ENCODE data around the gene UBE2J2. TPM values are rescaled to one million over a fixed set of nuclear protein-coding genes. Genes with fewer than 3 reads are reported as not detected.
A peak's percentile ranks its signal among the peaks of the same experiment; 100 is the strongest.

The UBE2J2 gene
- total and polyA plus RNA-seq, 11 donors, result 23.3 to 53.6 (median 34.7) TPM

DNA sequence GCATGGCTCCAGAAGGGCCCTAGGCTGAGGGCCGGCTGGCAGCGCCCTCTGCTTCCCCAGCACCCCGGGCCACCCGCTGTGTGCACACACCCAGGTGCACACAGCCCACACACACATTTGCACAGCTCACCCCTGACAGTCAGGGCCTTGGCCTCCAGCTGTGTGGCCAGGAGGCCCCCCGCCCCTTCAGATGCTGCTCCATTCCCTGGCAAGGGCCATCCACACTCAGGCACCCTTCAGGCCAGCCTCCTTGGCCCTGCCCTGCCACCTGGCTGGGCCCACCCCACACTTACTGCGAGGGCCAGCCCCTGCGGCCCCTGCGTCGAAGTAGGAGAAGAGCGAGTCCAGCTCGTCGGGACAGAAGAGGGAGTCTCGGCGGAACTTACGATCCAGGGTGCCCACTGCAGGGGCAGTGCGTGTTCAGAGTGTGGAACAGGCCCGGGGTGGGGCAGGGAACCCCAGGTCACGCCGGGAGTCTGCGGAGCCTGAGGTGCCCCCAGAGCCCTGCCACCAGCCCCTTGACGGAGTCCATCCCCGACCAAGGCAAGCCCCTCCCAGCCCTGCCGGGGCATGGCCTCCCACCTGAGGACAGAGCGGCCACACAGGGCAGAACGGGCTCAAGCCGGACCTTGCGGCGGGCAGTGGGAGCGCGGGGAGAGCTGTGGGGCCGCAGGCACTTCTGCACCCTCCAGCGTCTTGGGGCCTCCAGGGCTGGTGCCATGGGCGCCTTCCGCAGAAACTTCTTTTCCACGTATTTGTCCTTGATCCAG, 21.7 kb upstream of the UBE2J2 start:
- DNase-seq, result no peak
- Histone ChIP-seq H3K4me1 (peaks cover 0 to 15% (median 7%) of the 10 kb centered on the region in 12 donors), H3K9me3 (no peaks in the 10 kb centered on the region), H3K36me3 (peaks cover 0 to 57% (median 12%) of the 10 kb centered on the region in 9 donors), H3K4me3 (no peak overlapping the region), H3K27me3 (no peaks in the 10 kb centered on the region), H3K27ac (no peak overlapping the region)
- TF ChIP-seq, protein P1, sequence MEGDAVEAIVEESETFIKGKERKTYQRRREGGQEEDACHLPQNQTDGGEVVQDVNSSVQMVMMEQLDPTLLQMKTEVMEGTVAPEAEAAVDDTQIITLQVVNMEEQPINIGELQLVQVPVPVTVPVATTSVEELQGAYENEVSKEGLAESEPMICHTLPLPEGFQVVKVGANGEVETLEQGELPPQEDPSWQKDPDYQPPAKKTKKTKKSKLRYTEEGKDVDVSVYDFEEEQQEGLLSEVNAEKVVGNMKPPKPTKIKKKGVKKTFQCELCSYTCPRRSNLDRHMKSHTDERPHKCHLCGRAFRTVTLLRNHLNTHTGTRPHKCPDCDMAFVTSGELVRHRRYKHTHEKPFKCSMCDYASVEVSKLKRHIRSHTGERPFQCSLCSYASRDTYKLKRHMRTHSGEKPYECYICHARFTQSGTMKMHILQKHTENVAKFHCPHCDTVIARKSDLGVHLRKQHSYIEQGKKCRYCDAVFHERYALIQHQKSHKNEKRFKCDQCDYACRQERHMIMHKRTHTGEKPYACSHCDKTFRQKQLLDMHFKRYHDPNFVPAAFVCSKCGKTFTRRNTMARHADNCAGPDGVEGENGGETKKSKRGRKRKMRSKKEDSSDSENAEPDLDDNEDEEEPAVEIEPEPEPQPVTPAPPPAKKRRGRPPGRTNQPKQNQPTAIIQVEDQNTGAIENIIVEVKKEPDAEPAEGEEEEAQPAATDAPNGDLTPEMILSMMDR (IDR thresholded peaks at IDR 0.05), result no peak
- TF ChIP-seq POLR2A (IDR thresholded peaks at IDR 0.05), result no peak
- WGBS, 4 donors, result 92 to 97% (median 95%) methylated on average over 18 to 35 of the region's 35 CpGs
- ATAC-seq, result no peak
- intact Hi-C loops (cut with DNase I), result loop anchor here in 2 of 10 donors (10.0 kb wide), 2 partner anchors 261 to 311 kb away; partner anchors contain the start of gene PERM1 (in 1 of the 2)

DNA sequence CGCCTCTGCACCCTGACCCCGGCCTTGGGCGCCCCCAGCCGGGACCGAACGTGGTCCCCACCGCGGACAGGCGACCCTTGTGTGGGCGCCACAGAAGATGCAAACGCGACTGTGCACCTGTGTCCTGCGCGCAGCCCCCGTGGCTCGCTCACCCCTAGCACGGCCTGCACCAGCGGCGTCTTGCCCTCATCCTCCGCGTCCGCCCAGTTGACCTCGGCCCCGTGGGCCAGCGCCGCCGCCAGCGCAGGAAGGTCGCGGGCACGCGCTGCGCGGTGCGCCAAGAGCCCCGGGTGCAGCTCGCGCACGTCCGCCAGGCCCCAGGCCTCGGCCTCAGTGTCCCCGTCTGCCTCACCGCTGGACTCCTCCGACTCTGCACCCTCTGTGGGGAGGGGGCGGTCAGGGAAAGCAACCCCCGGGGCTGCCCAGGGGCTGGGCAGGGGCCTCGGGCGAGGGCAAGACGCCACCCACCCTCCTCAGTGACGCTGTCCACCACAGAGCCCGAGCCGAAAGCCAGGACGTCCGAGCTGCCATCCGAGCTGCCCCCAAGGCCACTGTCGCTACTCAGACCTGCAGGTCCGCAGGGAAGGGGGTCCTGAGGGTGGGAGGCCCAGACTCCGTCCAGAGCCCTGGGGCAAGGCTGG, 20.7 kb upstream of the UBE2J2 start:
- TF ChIP-seq, protein P1 (IDR thresholded peaks at IDR 0.05), result no peak
- no peak for TF ChIP-seq POLR2A (IDR thresholded peaks at IDR 0.05)
- H3K27ac ChIP-seq, result no peak overlapping the region
- 88 to 94% (median 90%) methylated on average over 49 to 58 of the region's 58 CpGs for WGBS, 4 donors
- intact Hi-C loops (cut with DNase I), result loop anchor here in 6 of 10 donors (5.0 to 10.0 kb wide), 4 partner anchors 172 to 310 kb away; partner anchors contain the start of gene PERM1 (in 1 of the 6)
- ATAC-seq (no peak), DNase-seq (peak in 1 of 5 donors; percentile 33)
- peaks cover 0 to 15% (median 7%) of the 10 kb centered on the region in 12 donors for H3K4me1 ChIP-seq
- H3K27me3 ChIP-seq, result no peaks in the 10 kb centered on the region
- peaks cover 0 to 47% (median 12%) of the 10 kb centered on the region in 9 donors for H3K36me3 ChIP-seq
- H3K9me3 ChIP-seq, result no peaks in the 10 kb centered on the region
- H3K4me3 ChIP-seq, result no peak overlapping the region

DNA sequence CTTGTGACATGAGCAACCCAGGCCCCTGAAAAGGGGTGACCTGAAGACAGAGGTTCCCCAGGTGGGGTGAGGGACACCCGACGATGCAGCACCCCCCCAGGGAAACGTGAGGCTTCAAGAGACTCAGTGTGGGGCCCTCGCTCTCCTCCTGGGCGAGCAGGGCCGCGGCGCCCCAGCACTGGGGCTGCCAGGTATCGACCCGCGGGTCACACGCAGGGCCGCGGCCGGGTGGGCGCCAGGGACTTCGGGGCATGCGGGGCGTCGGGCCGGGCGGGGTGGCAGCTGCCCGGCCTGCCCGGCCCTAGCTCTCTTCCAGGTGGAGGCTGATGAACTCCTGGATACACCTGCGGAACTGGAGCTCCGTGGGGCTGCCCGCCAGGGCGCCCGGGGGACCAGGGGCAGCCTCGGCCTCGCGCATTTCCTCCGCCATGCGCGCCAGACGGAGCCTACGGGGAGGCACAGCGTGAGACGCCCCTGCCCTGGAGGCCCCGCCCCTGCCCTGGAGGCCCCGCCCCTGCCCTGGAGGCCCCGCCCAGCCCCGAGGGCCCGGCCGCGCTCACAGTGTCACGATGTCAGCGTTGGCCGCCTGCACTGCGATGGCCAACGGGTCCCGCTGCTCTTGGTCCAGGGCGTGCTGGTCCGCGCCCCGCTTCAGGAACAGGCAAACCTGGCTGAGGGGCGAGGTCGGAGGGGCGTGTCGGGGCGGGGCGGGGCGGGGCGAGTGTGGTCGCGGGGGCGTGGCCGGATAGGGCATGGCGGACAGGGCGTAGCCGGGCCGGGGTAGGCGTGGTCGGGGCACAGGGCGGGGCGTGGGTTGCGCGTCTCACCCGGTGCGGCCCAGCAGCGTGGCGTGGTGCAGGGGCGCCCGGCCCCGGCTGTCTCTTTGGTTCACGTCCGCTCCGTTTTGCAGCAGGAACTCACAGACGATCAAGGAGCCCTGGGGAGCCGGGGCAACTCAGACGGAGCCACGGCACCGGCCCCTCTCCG, 19.9 kb upstream of the UBE2J2 start:
- Histone ChIP-seq H3K27ac (no peak overlapping the region), H3K27me3 (no peaks in the 10 kb centered on the region), H3K4me1 (peaks cover 0 to 15% (median 7%) of the 10 kb centered on the region in 12 donors), H3K4me3 (no peak overlapping the region), H3K36me3 (peaks cover 0 to 47% (median 12%) of the 10 kb centered on the region in 9 donors), H3K9me3 (no peaks in the 10 kb centered on the region)
- ATAC-seq (peak in 2 of 4 donors; percentile 2 to 12), DNase-seq (peak in 2 of 5 donors; percentile 24 to 65)
- intact Hi-C loops (cut with DNase I), result loop anchor here in 9 of 10 donors (2.0 to 10.0 kb wide), 6 partner anchors 171 to 309 kb away; partner anchors contain the start of gene PERM1 (in 1 of the 9)
- 81 to 84% (median 83%) methylated on average over 27 to 94 of the region's 94 CpGs for WGBS, 4 donors
- TF ChIP-seq POLR2A (IDR thresholded peaks at IDR 0.05), result no peak
- TF ChIP-seq, protein P1 (IDR thresholded peaks at IDR 0.05), result no peak
